H1 (cell line): ENCODE data around the gene TWIST1. TPM values are rescaled to one million over a fixed set of nuclear protein-coding genes. Genes with fewer than 3 reads are reported as not detected.
A peak's percentile ranks its signal among the peaks of the same experiment; 100 is the strongest.

ENCODE experiments used
- CTCF ChIA-PET: fragments of 300-600 bp; sonication (Branson Sonifier 250); formaldehyde crosslinking; loops from one replicate; lab custom pipeline; 2021; ENCODE audit not compliant: partially characterized antibody; lab: Charles Lee
- POLR2A ChIA-PET: fragments of 300-600 bp; sonication (Branson Sonifier 250); formaldehyde crosslinking; loops from one replicate; lab custom pipeline; 2021; ENCODE audit warnings: inconsistent platforms; ENCODE audit not compliant: partially characterized antibody; lab: Charles Lee
- DNase-seq, 2 experiments: peaks; one replicate each; pipeline versions ENCODE4 v3.0.0 to v3.0.0-alpha.2; 2010 to 2022; ENCODE audit warnings: low spot score in 2 of 2, low read depth in 1 of 2, mixed read lengths in 1 of 2
- FAIRE-seq: peaks from 2 replicates; lab custom pipeline; 2011; peaks lifted over from hg19 to GRCh38; lab: Jason Lieb, UNC
- H2AFZ ChIP-seq: 2 replicates; pipeline ENCODE4 v1.8.1; 2012; ENCODE audit warnings: low read length, inconsistent platforms
- H2AK5ac ChIP-seq: 2 replicates; pipeline ENCODE4 v1.6.1; 2013; ENCODE audit warnings: low read depth, low read length
- H2BK120ac ChIP-seq: replicated peaks from 2 replicates; pipeline ENCODE3; 2013; ENCODE audit warnings: low read depth, low read length, inconsistent platforms
- H2BK12ac ChIP-seq: 2 replicates; pipeline ENCODE4 v1.6.1; 2013; ENCODE audit warnings: low read depth, low read length
- H2BK15ac ChIP-seq: 2 replicates; pipeline ENCODE4 v1.6.1; 2013; ENCODE audit warnings: low read length
- H2BK20ac ChIP-seq: 2 replicates; pipeline ENCODE4 v1.6.1; 2013; ENCODE audit warnings: low read length
- H2BK5ac ChIP-seq: 2 replicates; pipeline ENCODE4 v1.6.1; 2013; ENCODE audit warnings: low read depth, low read length
- H3K14ac ChIP-seq: 2 replicates; pipeline ENCODE4 v1.6.1; 2013; ENCODE audit warnings: inconsistent platforms; ENCODE audit not compliant: insufficient read length
- H3K18ac ChIP-seq: 2 replicates; pipeline ENCODE4 v1.6.1; 2013; ENCODE audit warnings: low read length; ENCODE audit errors: extremely low read depth
- H3K23ac ChIP-seq: 2 replicates; pipeline ENCODE4 v1.6.1; 2013; ENCODE audit warnings: inconsistent platforms; ENCODE audit not compliant: insufficient read length
- H3K23me2 ChIP-seq: 2 replicates; pipeline ENCODE4 v1.6.1; 2013; ENCODE audit warnings: low read depth, low read length
- H3K27ac ChIP-seq: 2 replicates; pipeline ENCODE4 v1.6.1; 2011; ENCODE audit warnings: low read depth, low read length, inconsistent platforms
- H3K27me3 ChIP-seq, 4 experiments: replicated peaks in 1 of 4; 1 replicate in 1 of 4; 2 replicates in 3 of 4; pipeline versions ENCODE4 v1.6.1 to v1.8.1; 2011 to 2013; ENCODE audit warnings: low read length in 3 of 4, mild to moderate bottlenecking in 3 of 4, inconsistent platforms in 2 of 4, mixed read lengths in 2 of 4, moderate library complexity in 1 of 4; ENCODE audit not compliant: control insufficient read depth in 3 of 4, insufficient read depth in 3 of 4; ENCODE audit errors: extremely low read depth in 1 of 4
- H3K36me3 ChIP-seq, 4 experiments: 2 replicates each; pipeline versions ENCODE4 v1.6.1 to v1.8.1; 2011 to 2013; ENCODE audit warnings: mild to moderate bottlenecking in 4 of 4, low read length in 3 of 4, moderate library complexity in 2 of 4, control low read depth in 1 of 4, inconsistent platforms in 1 of 4; ENCODE audit not compliant: insufficient read depth in 4 of 4, control insufficient read depth in 2 of 4
- H3K4ac ChIP-seq: replicated peaks from 2 replicates; pipeline ENCODE3; 2013; ENCODE audit warnings: low read length, low read depth, mixed read lengths, inconsistent platforms; ENCODE audit not compliant: insufficient read length
- H3K4me1 ChIP-seq, 4 experiments: replicated peaks in 1 of 4; 1 replicate in 1 of 4; 2 replicates in 3 of 4; pipeline versions ENCODE4 v1.6.1 to v1.8.1; 2011 to 2013; ENCODE audit warnings: low read length in 3 of 4, inconsistent platforms in 2 of 4, mixed read lengths in 1 of 4; ENCODE audit not compliant: insufficient read depth in 4 of 4, control insufficient read depth in 3 of 4
- H3K4me2 ChIP-seq, 2 experiments: 2 replicates each; pipeline versions ENCODE4 v1.6.1 to v1.8.1; 2011 to 2013; ENCODE audit warnings: low read depth in 2 of 2, low read length in 2 of 2, control low read depth in 1 of 2, inconsistent platforms in 1 of 2, mild to moderate bottlenecking in 1 of 2; ENCODE audit not compliant: insufficient read depth in 1 of 2
- H3K4me3 ChIP-seq, 4 experiments: fragments of 200-600, 300-600 bp in 1 of 4; sonication (generic), shearing (Covaris generic), sonication (Bioruptor Twin) in 1 of 4; 2 replicates each; pipeline versions ENCODE4 v1.5.1 to v1.8.1; 2011 to 2016; ENCODE audit warnings: low read length in 4 of 4, low read depth in 3 of 4, control low read depth in 2 of 4, inconsistent platforms in 2 of 4, mild to moderate bottlenecking in 2 of 4, mixed read lengths in 1 of 4, moderate library complexity in 1 of 4; ENCODE audit not compliant: insufficient read depth in 2 of 4; ENCODE audit errors: extremely low read depth in 1 of 4
- H3K56ac ChIP-seq: replicated peaks from 2 replicates; pipeline ENCODE3; 2013; ENCODE audit warnings: low read depth, mild to moderate bottlenecking, mixed read lengths, low read length, inconsistent platforms; ENCODE audit not compliant: insufficient read length
- H3K79me1 ChIP-seq: 2 replicates; pipeline ENCODE4 v1.6.1; 2013; ENCODE audit warnings: low read depth, low read length, control low read depth
- H3K79me2 ChIP-seq, 2 experiments: 2 replicates each; pipeline versions ENCODE4 v1.6.1 to v1.8.1; 2012 to 2013; ENCODE audit warnings: low read length in 2 of 2, mild to moderate bottlenecking in 2 of 2, inconsistent platforms in 1 of 2; ENCODE audit not compliant: insufficient read depth in 2 of 2, control insufficient read depth in 1 of 2
- H3K9ac ChIP-seq, 4 experiments: replicated peaks in 1 of 4; 1 replicate in 1 of 4; 2 replicates in 3 of 4; pipeline versions ENCODE4 v1.6.1 to v1.8.1; 2011 to 2013; ENCODE audit warnings: low read depth in 3 of 4, low read length in 3 of 4, control low read depth in 2 of 4, mild to moderate bottlenecking in 2 of 4, moderate library complexity in 2 of 4, inconsistent platforms in 1 of 4; ENCODE audit errors: extremely low read depth in 1 of 4
- H3K9me3 ChIP-seq, 2 experiments: 2 replicates each; pipeline versions ENCODE4 v1.6.1 to v1.8.1; 2012 to 2013; ENCODE audit warnings: mild to moderate bottlenecking in 2 of 2, moderate library complexity in 2 of 2, control low read depth in 1 of 2, inconsistent platforms in 1 of 2, low read depth in 1 of 2, low read length in 1 of 2, mixed read lengths in 1 of 2; ENCODE audit not compliant: insufficient read depth in 2 of 2
- H4K20me1 ChIP-seq, 2 experiments: replicated peaks in 1 of 2; 2 replicates each; pipeline versions ENCODE3 to v1.8.1; 2011 to 2013; ENCODE audit warnings: inconsistent platforms in 2 of 2, low read length in 2 of 2, mild to moderate bottlenecking in 1 of 2; ENCODE audit not compliant: insufficient read depth in 2 of 2, control insufficient read depth in 1 of 2
- H4K5ac ChIP-seq: 2 replicates; pipeline ENCODE4 v1.6.1; 2013; ENCODE audit warnings: low read length, low read depth, mixed read lengths, inconsistent platforms; ENCODE audit not compliant: insufficient read length
- H4K8ac ChIP-seq: 2 replicates; pipeline ENCODE4 v1.8.0; 2013; ENCODE audit warnings: mild to moderate bottlenecking, moderate library complexity, low read length, inconsistent platforms; ENCODE audit not compliant: insufficient read depth; ENCODE audit errors: extremely low read depth
- H4K91ac ChIP-seq: replicated peaks from 2 replicates; pipeline ENCODE3; 2013; ENCODE audit warnings: low read length, mixed read lengths, inconsistent platforms; ENCODE audit not compliant: insufficient read length
- BCL11A ChIP-seq, 2 experiments: IDR thresholded peaks; one replicate each; pipeline ENCODE4 v1.6.1; 2011; ENCODE audit warnings: low read depth in 2 of 2, low read length in 2 of 2, mild to moderate bottlenecking in 2 of 2
- CBX5 ChIP-seq: fragments of 300-800, 300-1000 bp; sonication (generic); IDR thresholded peaks from 2 replicates; pipeline ENCODE4 v1.7.1; 2016; ENCODE audit warnings: antibody characterized with exemption, low read length, low read depth
- CTBP2 ChIP-seq: IDR thresholded peaks from 2 replicates; pipeline ENCODE4 v1.7.0; 2011; ENCODE audit warnings: borderline replicate concordance, mild to moderate bottlenecking, moderate library complexity, mixed read lengths, low read length; ENCODE audit not compliant: insufficient read depth, insufficient read length
- GABPA ChIP-seq: IDR thresholded peaks from 2 replicates; pipeline ENCODE4 v1.6.1; 2011; ENCODE audit warnings: mild to moderate bottlenecking, low read length, moderate library complexity, borderline replicate concordance; ENCODE audit not compliant: insufficient read depth
- GTF2F1 ChIP-seq: IDR thresholded peaks from 2 replicates; pipeline ENCODE4 v1.6.1; 2012; ENCODE audit warnings: low read depth, low read length, improper control_type of control experiment, borderline replicate concordance
- MAX ChIP-seq: IDR thresholded peaks from 2 replicates; pipeline ENCODE4 v1.6.1; 2012; ENCODE audit warnings: inconsistent platforms
- NRF1 ChIP-seq: IDR thresholded peaks from 2 replicates; pipeline ENCODE4 v1.6.1; 2011; ENCODE audit warnings: mild to moderate bottlenecking, low read depth, low read length, improper control_type of control experiment
- SP1 ChIP-seq: IDR thresholded peaks from 2 replicates; pipeline ENCODE4 v1.6.1; 2011; ENCODE audit warnings: low read depth, low read length
- SP2 ChIP-seq: IDR thresholded peaks from 2 replicates; pipeline ENCODE4 v1.6.1; 2012; ENCODE audit warnings: mild to moderate bottlenecking, low read length, inconsistent platforms
- SP4 ChIP-seq: IDR thresholded peaks from 2 replicates; pipeline ENCODE4 v1.6.1; 2012; ENCODE audit warnings: low read length, inconsistent platforms
- TAF1 ChIP-seq: IDR thresholded peaks from 2 replicates; pipeline ENCODE4 v1.6.1; 2011; ENCODE audit warnings: mild to moderate bottlenecking, low read depth, low read length
- TCF12 ChIP-seq: IDR thresholded peaks from 2 replicates; pipeline ENCODE4 v1.6.1; 2011; ENCODE audit warnings: low read depth, mild to moderate bottlenecking, low read length
- TEAD4 ChIP-seq: IDR thresholded peaks from 2 replicates; pipeline ENCODE4 v1.6.1; 2012; ENCODE audit warnings: low read depth, low read length, inconsistent platforms, mixed read lengths
- WGBS, 2 experiments: shearing (Covaris generic) in 1 of 2; methylation state at CpG; one replicate each; pipeline versions ENCODE4 v1.1.6 to v1.1.7; 2013 to 2015; ENCODE audit warnings: low lambda C conversion rate in 2 of 2, mixed read lengths in 2 of 2, inconsistent platforms in 1 of 2, low coverage in 1 of 2, missing lambda C conversion rate in 1 of 2; ENCODE audit not compliant: insufficient replicate concordance in 2 of 2, insufficient coverage in 1 of 2, insufficient read length in 1 of 2; ENCODE audit errors: extremely low coverage in 1 of 2, missing lambda C conversion rate in 1 of 2; 5-methylcytosine and 5-hydroxymethylcytosine counted together
- polyA plus RNA-seq, 7 experiments: library from polyadenylated mRNA; depleted of rRNA in 3 of 7; stranded (reverse) in 5 of 7; unstranded in 2 of 7; fragments of >200 nt in 5 of 7; fragments of 200-250 nt in 2 of 7; gene quantifications; 1 replicate in 5 of 7; 2 replicates in 1 of 7; 4 replicates in 1 of 7; pipeline versions ENCODE4 v1.2.1 to v1.2.3, GENCODE V29; 2011 to 2013; ENCODE audit warnings: missing spikeins in 2 of 7, mixed read lengths in 2 of 7
- total RNA-seq: library from RNA; stranded (reverse); fragmentation: NEBNext Ultra II Directional; extraction: Animal tissue kit (Norgen Biotek cat#: 25700); gene quantifications from 2 replicates; pipeline ENCODE4 v1.2.1, GENCODE V29; 2021

The TWIST1 gene
- total and polyA plus RNA-seq, 2 of the 8 experiments (the other 6 are each of a cell fraction or from before 2014, with no cell fraction given) = 0.29 to 0.52 TPM

- peaks cover 27 to 50% (median 42%) of the 10 kb centered on the region in 4 experiments for H3K27me3 ChIP-seq
- H3K56ac ChIP-seq = no peak overlapping the region
- H4K91ac ChIP-seq = no peak overlapping the region
- no peak overlapping the region for H2BK20ac ChIP-seq
- H3K79me2 ChIP-seq = no peaks in the 10 kb centered on the region
- no peak overlapping the region for H3K23ac ChIP-seq
- no peak overlapping the region for H2BK5ac ChIP-seq
- peaks cover 0 to 2% of the 10 kb centered on the region in 2 experiments for H4K20me1 ChIP-seq
- peaks cover 8% of the 10 kb centered on the region for H3K23me2 ChIP-seq
- H3K4me3 ChIP-seq = peak overlapping the region; percentile 51 to 72 (median 56)
- no peak for FAIRE-seq
- H3K79me1 ChIP-seq = no peaks in the 10 kb centered on the region
- H4K8ac ChIP-seq = no peak overlapping the region
- peak overlapping the region; percentile 63; the same call in 1 of the 2 replicates for H3K18ac ChIP-seq
- no peaks in the 10 kb centered on the region for H3K9me3 ChIP-seq
- no peak overlapping the region for H3K4ac ChIP-seq
- H3K4me1 ChIP-seq = peaks cover 0 to 17% (median 9%) of the 10 kb centered on the region in 4 experiments; a peak in 5 of 7 replicates
- POLR2A ChIA-PET = interaction anchor here (1.0 kb wide), 1 partner anchor 25 kb away, joined by 5 read pairs; no protein-coding TSS in a partner anchor
- peak overlapping the region; percentile 37; the same call in 1 of the 2 replicates for H2BK15ac ChIP-seq
- 0% methylated on average over 27 of the region's 30 CpGs; no CpG with 5 or more reads in 1 of the 2 experiments for WGBS, 2 experiments
- no peak overlapping the region for H3K9ac ChIP-seq
- H2BK120ac ChIP-seq = no peak overlapping the region
- DNase-seq = peak in 1 of 2 experiments; percentile 69
- H2AK5ac ChIP-seq = no peak overlapping the region
- H4K5ac ChIP-seq = no peak overlapping the region
- H3K14ac ChIP-seq = no peak overlapping the region
- CTCF ChIA-PET = interaction anchor here (0.6 to 3.0 kb wide), 10 partner anchors 22 to 820 kb away, joined by 3 to 25 read pairs (median 3); no protein-coding TSS in a partner anchor
- no peak overlapping the region; the same call in 1 of the 2 replicates for H2BK12ac ChIP-seq
- H2AFZ ChIP-seq = 0 out of 2 replicates have a peak overlapping the region, but pooled peaks have one; percentile 42
- no peak overlapping the region for H3K27ac ChIP-seq
- H3K36me3 ChIP-seq = no peaks in the 10 kb centered on the region
- H3K4me2 ChIP-seq = peak overlapping the region; percentile 95 to 99
- TF ChIP-seq SP1 (0 out of 2 replicates have a peak, but pooled peaks have one; percentile 5), GTF2F1 (no peak), CTBP2 (peak; percentile 96), MAX (no peak), CBX5 (no peak), SP4 (no peak), TCF12 (no peak), TAF1 (no peak), NRF1 (no peak), SP2 (no peak), GABPA (no peak), TEAD4 (no peak), BCL11A (IDR thresholded peaks at IDR 0.05; ENCODE audit: low read depth in 2 of 2, low read length in 2 of 2) (no peak)
These were observed 26.6 kb upstream of the TWIST1 start for GRCh38 chr7:19143881-19144574.
